Measurements from ENCODE around the gene GPD2. TPM values are rescaled to one million over a fixed set of nuclear protein-coding genes. Genes with fewer than 3 reads are reported as not detected.
"Not testable (repeated sequence)": the region's sequence is repeated elsewhere in the genome, so short reads cannot be mapped to it uniquely, and the experiment has no call there.

GPD2 gene
- total and polyA plus RNA-seq, 2 donors = 7.9 to 56.0 TPM

GRCh38 chr2:156495998-156496397, 59.8 kb downstream of the GPD2 start:
- DNase-seq (ENCODE audit: extremely low spot score); H3K36me3 ChIP-seq (ENCODE audit: insufficient read depth); H3K4me1 ChIP-seq (ENCODE audit: insufficient read depth); H3K27ac ChIP-seq (ENCODE audit: low read depth); H3K4me3 ChIP-seq (ENCODE audit: low read depth, low read length): not testable (repeated sequence)
- WGBS = 94% methylated on average over 1 of the region's 1 CpG

- H3K4me1 ChIP-seq (ENCODE audit: insufficient read depth) = no peaks in the 10 kb centered on the region
- H3K36me3 ChIP-seq (ENCODE audit: insufficient read depth) = no peaks in the 10 kb centered on the region
- H3K27ac ChIP-seq (ENCODE audit: low read depth) = no peak overlapping the region
- no peak for DNase-seq (ENCODE audit: extremely low spot score)
- no peak overlapping the region for H3K4me3 ChIP-seq (ENCODE audit: low read depth, low read length)
These were observed 69.5 kb downstream of the GPD2 start for GRCh38 chr2:156505696-156506095.

GRCh38 chr2:156511122-156511521, 74.9 kb downstream of the GPD2 start:
- no peak for DNase-seq (ENCODE audit: extremely low spot score)
- Histone ChIP-seq H3K4me1 (ENCODE audit: insufficient read depth) (no peaks in the 10 kb centered on the region), H3K4me3 (ENCODE audit: low read depth, low read length) (no peak overlapping the region), H3K27ac (ENCODE audit: low read depth) (no peak overlapping the region), H3K36me3 (ENCODE audit: insufficient read depth) (no peaks in the 10 kb centered on the region)
- WGBS = 97% methylated on average over 1 of the region's 1 CpG

GRCh38 chr2:156511803-156512202, 75.6 kb downstream of the GPD2 start:
- Histone ChIP-seq H3K36me3 (ENCODE audit: insufficient read depth) (no peaks in the 10 kb centered on the region), H3K4me1 (ENCODE audit: insufficient read depth) (no peaks in the 10 kb centered on the region), H3K4me3 (ENCODE audit: low read depth, low read length) (no peak overlapping the region), H3K27ac (ENCODE audit: low read depth) (no peak overlapping the region)
- DNase-seq (ENCODE audit: extremely low spot score) = no peak

GRCh38 chr2:156512451-156512850, 76.3 kb downstream of the GPD2 start:
- Histone ChIP-seq H3K4me3 (ENCODE audit: low read depth, low read length) (no peak overlapping the region), H3K27ac (ENCODE audit: low read depth) (no peak overlapping the region), H3K4me1 (ENCODE audit: insufficient read depth) (no peaks in the 10 kb centered on the region), H3K36me3 (ENCODE audit: insufficient read depth) (no peaks in the 10 kb centered on the region)
- DNase-seq (ENCODE audit: extremely low spot score) = no peak
- WGBS = 66% methylated on average over 2 of the region's 2 CpGs

GRCh38 chr2:156513219-156513618, 77.0 kb downstream of the GPD2 start:
- Histone ChIP-seq H3K27ac (ENCODE audit: low read depth) (no peak overlapping the region), H3K4me1 (ENCODE audit: insufficient read depth) (no peaks in the 10 kb centered on the region), H3K4me3 (ENCODE audit: low read depth, low read length) (no peak overlapping the region), H3K36me3 (ENCODE audit: insufficient read depth) (no peaks in the 10 kb centered on the region)
- WGBS = 95% methylated on average over 2 of the region's 2 CpGs
- DNase-seq (ENCODE audit: extremely low spot score) = no peak

- no peak for DNase-seq (ENCODE audit: extremely low spot score)
- Histone ChIP-seq H3K27ac (ENCODE audit: low read depth) (no peak overlapping the region), H3K4me1 (ENCODE audit: insufficient read depth) (no peaks in the 10 kb centered on the region), H3K4me3 (ENCODE audit: low read depth, low read length) (no peak overlapping the region), H3K36me3 (ENCODE audit: insufficient read depth) (no peaks in the 10 kb centered on the region)
These were observed 81.2 kb downstream of the GPD2 start for GRCh38 chr2:156517419-156517818.

- H3K4me1 ChIP-seq (ENCODE audit: insufficient read depth) = no peaks in the 10 kb centered on the region
- no peaks in the 10 kb centered on the region for H3K36me3 ChIP-seq (ENCODE audit: insufficient read depth)
- no peak overlapping the region for H3K4me3 ChIP-seq (ENCODE audit: low read depth, low read length)
- 87% methylated on average over 4 of the region's 4 CpGs for WGBS
- no peak overlapping the region for H3K27ac ChIP-seq (ENCODE audit: low read depth)
- no peak for DNase-seq (ENCODE audit: extremely low spot score)
These were observed 82.0 kb downstream of the GPD2 start for GRCh38 chr2:156518138-156518537.

- 91% methylated on average over 4 of the region's 4 CpGs for WGBS
These were observed 86.8 kb downstream of the GPD2 start for GRCh38 chr2:156522864-156523440.

GRCh38 chr2:156526950-156527636, 90.9 kb downstream of the GPD2 start:
- WGBS = 93% methylated on average over 2 of the region's 2 CpGs
- DNase-seq (ENCODE audit: extremely low spot score) = no peak
- Histone ChIP-seq H3K36me3 (ENCODE audit: insufficient read depth) (no peaks in the 10 kb centered on the region), H3K4me3 (ENCODE audit: low read depth, low read length) (no peak overlapping the region), H3K27ac (ENCODE audit: low read depth) (no peak overlapping the region), H3K4me1 (ENCODE audit: insufficient read depth) (no peaks in the 10 kb centered on the region)

More at GRCh38 chr2:156522864-156523440, 86.8 kb downstream of the GPD2 start:
- H3K4me1 ChIP-seq (ENCODE audit: insufficient read depth) = no peaks in the 10 kb centered on the region
- H3K36me3 ChIP-seq (ENCODE audit: insufficient read depth) = no peaks in the 10 kb centered on the region
- no peak for DNase-seq (ENCODE audit: extremely low spot score)
- H3K4me3 ChIP-seq (ENCODE audit: low read depth, low read length) = no peak overlapping the region
- no peak overlapping the region for H3K27ac ChIP-seq (ENCODE audit: low read depth)

GRCh38 chr2:156528583-156528982, 92.4 kb downstream of the GPD2 start:
- H3K4me3 ChIP-seq (ENCODE audit: low read depth, low read length); H3K27ac ChIP-seq (ENCODE audit: low read depth); DNase-seq (ENCODE audit: extremely low spot score); H3K4me1 ChIP-seq (ENCODE audit: insufficient read depth); H3K36me3 ChIP-seq (ENCODE audit: insufficient read depth): not testable (repeated sequence)
- WGBS = 94% methylated on average over 5 of the region's 5 CpGs

- Histone ChIP-seq H3K4me3 (ENCODE audit: low read depth, low read length) (no peak overlapping the region), H3K4me1 (ENCODE audit: insufficient read depth) (no peaks in the 10 kb centered on the region), H3K27ac (ENCODE audit: low read depth) (no peak overlapping the region), H3K36me3 (ENCODE audit: insufficient read depth) (no peaks in the 10 kb centered on the region)
- DNase-seq (ENCODE audit: extremely low spot score) = no peak
- WGBS = 100% methylated on average over 2 of the region's 2 CpGs
These were observed 96.8 kb downstream of the GPD2 start for GRCh38 chr2:156532989-156533388.

- WGBS = 90% methylated on average over 2 of the region's 2 CpGs
- DNase-seq (ENCODE audit: extremely low spot score) = no peak
- Histone ChIP-seq H3K27ac (ENCODE audit: low read depth) (no peak overlapping the region), H3K36me3 (ENCODE audit: insufficient read depth) (no peaks in the 10 kb centered on the region), H3K4me1 (ENCODE audit: insufficient read depth) (no peaks in the 10 kb centered on the region), H3K4me3 (ENCODE audit: low read depth, low read length) (no peak overlapping the region)
These were observed 100.4 kb downstream of the GPD2 start for GRCh38 chr2:156536534-156536933.

- no peaks in the 10 kb centered on the region for H3K4me1 ChIP-seq (ENCODE audit: insufficient read depth)
- 73% methylated on average over 4 of the region's 4 CpGs for WGBS
- H3K4me3 ChIP-seq (ENCODE audit: low read depth, low read length) = no peak overlapping the region
- DNase-seq (ENCODE audit: extremely low spot score) = no peak
- no peak overlapping the region for H3K27ac ChIP-seq (ENCODE audit: low read depth)
- H3K36me3 ChIP-seq (ENCODE audit: insufficient read depth) = no peaks in the 10 kb centered on the region
These were observed 101.0 kb downstream of the GPD2 start for GRCh38 chr2:156537141-156537540.

All from urinary bladder (tissue), 4 donors.